ENCODE data around the gene SMYD5. TPM values are rescaled to one million over a fixed set of nuclear protein-coding genes. Genes with fewer than 3 reads are reported as not detected.

Gene SMYD5
- total and polyA plus RNA-seq, 9 of the 15 experiments (the other 6 are each of a cell fraction or from before 2014, with no cell fraction given) = 11.4 to 56.8 (median 32.0) TPM

DNA sequence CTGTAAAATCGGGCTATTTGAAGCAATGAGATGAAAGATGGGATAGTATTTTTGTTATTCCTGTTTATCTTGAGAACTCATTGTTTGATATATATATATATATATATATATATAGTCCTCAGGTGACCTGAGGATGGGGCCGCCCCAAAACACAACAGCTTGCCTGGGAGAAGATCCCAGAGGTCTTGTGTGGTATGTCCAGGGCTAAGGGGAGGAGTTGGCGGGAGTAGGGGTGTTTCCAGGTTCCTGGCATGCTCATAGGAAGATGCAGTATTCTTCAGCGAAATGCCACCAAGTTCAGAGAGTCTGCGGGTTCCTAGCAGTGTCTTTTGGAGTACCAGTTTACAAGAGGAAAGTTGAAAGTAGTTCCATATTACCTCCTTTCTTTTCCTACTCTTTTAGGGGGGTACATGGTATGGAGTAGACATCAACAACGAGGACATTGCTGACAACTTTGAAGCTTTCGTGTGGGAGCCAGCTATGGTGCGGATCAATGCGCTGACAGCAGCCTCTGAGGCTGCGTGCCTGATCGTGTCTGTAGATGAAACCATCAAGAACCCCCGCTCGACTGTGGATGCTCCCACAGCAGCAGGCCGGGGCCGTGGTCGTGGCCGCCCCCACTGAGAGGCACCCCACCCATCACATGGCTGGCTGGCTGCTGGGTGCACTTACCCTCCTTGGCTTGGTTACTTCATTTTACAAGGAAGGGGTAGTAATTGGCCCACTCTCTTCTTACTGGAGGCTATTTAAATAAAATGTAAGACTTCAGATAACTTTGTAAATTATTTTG lies 38.4 kb downstream of the SMYD5 start:
- ChIA-PET POLR2A (interaction anchor here (1.5 to 1.6 kb wide), 2 partner anchors 18 to 287 kb away, joined by 4 to 9 read pairs; partner anchors contain the start of gene CCT7), CTCF (ENCODE audit: low intra/inter-chr PET ratio) (no interaction called here)
- 88% methylated on average over 13 of the region's 17 CpGs for WGBS (ENCODE audit: insufficient coverage, low coverage, missing lambda C conversion rate)
- Histone ChIP-seq H3K9me3 (replicated peaks; ENCODE audit: control insufficient read depth, insufficient read depth, low read depth, low read length) (no peaks in the 10 kb centered on the region), H2AFZ (ENCODE audit: low read depth, low read length) (no peak overlapping the region), H4K20me1 (replicated peaks; ENCODE audit: control insufficient read depth, insufficient read depth, low read length) (no peaks in the 10 kb centered on the region), H3K9ac (ENCODE audit: insufficient read depth in 1 of 2, low read depth in 2 of 2, low read length in 2 of 2) (0 out of 4 replicates have a peak overlapping the region, but pooled peaks of 1 of the 2 experiments have one; percentile 50), H3K36me3 (ENCODE audit: control insufficient read depth, insufficient read depth, low read length) (peaks cover 73% of the 10 kb centered on the region), H3K4me2 (ENCODE audit: insufficient read depth, low read length) (no peak overlapping the region), H3K9me1 (ENCODE audit: control insufficient read depth, insufficient read depth, low read length) (no peaks in the 10 kb centered on the region), H3K27ac (ENCODE audit: extremely low read depth, low read depth, low read length) (no peak overlapping the region), H3K79me2 (ENCODE audit: control insufficient read depth, insufficient read depth, low read length) (0 out of 3 replicates have a peak, but pooled peaks cover 2% of the 10 kb centered on the region), H3K4me1 (replicated peaks in 1 of 2; ENCODE audit: control insufficient read depth in 2 of 2, insufficient read depth in 2 of 2, low read length in 2 of 2) (peaks cover 0 to 10% of the 10 kb centered on the region in 2 experiments; a peak in 3 of 5 replicates), H3K4me3 (no peak overlapping the region), H3K27me3 (ENCODE audit: control insufficient read depth in 2 of 2, insufficient read depth in 2 of 2, low read length in 2 of 2) (no peaks in the 10 kb centered on the region)
- no peak for FAIRE-seq
- DNase-seq (ENCODE audit: extremely low read depth in 1 of 4, low spot score in 3 of 4) = no peak
- intact Hi-C loops (cut with micrococcal nuclease) = loop anchor here (10.0 kb wide), 1 partner anchor 268 kb away; no protein-coding TSS in a partner anchor
- no TSS peak for BruUV-seq (replicated peaks)
- in situ Hi-C loops (cut with MboI) = no loop called here
- ATAC-seq = no peak
- TF ChIP-seq RBBP5 (IDR thresholded peaks at IDR 0.05; ENCODE audit: borderline replicate concordance, insufficient read depth, low read length, poor library complexity, severe bottlenecking) (no peak), POLR2G (IDR thresholded peaks at IDR 0.05; ENCODE audit: low read depth, low read length) (peak; percentile 53)

DNA sequence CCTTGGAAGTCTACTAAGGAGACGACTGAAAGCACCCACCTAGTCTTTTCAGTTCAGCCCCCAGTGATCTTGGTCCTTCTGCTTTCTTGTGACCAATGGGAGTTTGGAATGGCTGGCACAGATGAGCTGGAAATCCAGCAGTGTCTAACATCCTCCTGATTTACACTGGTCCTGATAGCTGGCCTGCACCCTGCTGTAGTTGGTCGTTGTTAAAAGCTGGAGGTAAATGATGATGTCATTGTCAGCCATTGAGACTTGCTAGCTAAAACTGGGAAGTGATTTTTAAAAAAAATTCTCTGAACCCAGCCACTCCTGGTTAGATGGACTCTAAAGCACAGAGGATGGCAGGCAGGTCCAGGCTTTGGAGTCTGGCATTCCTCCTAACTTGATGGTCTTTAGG lies 39.4 kb downstream of the SMYD5 start:
- Histone ChIP-seq H2AFZ (ENCODE audit: low read depth, low read length) (no peak overlapping the region), H3K36me3 (ENCODE audit: control insufficient read depth, insufficient read depth, low read length) (peaks cover 64% of the 10 kb centered on the region), H3K27ac (ENCODE audit: extremely low read depth, low read depth, low read length) (no peak overlapping the region), H3K27me3 (ENCODE audit: control insufficient read depth in 2 of 2, insufficient read depth in 2 of 2, low read length in 2 of 2) (no peaks in the 10 kb centered on the region), H4K20me1 (replicated peaks; ENCODE audit: control insufficient read depth, insufficient read depth, low read length) (peaks cover 6% of the 10 kb centered on the region; the same call in 1 of the 2 replicates), H3K9me1 (ENCODE audit: control insufficient read depth, insufficient read depth, low read length) (no peaks in the 10 kb centered on the region), H3K4me3 (no peak overlapping the region), H3K4me1 (replicated peaks in 1 of 2; ENCODE audit: control insufficient read depth in 2 of 2, insufficient read depth in 2 of 2, low read length in 2 of 2) (peaks cover 0 to 12% of the 10 kb centered on the region in 2 experiments; a peak in 3 of 5 replicates), H3K9ac (ENCODE audit: insufficient read depth in 1 of 2, low read depth in 2 of 2, low read length in 2 of 2) (no peak overlapping the region), H3K9me3 (replicated peaks; ENCODE audit: control insufficient read depth, insufficient read depth, low read depth, low read length) (no peaks in the 10 kb centered on the region), H3K79me2 (ENCODE audit: control insufficient read depth, insufficient read depth, low read length) (no peaks in the 10 kb centered on the region), H3K4me2 (ENCODE audit: insufficient read depth, low read length) (no peak overlapping the region)
- peak; percentile 88 for TF ChIP-seq ATF7 (IDR thresholded peaks at IDR 0.05)
- TF ChIP-seq, protein P1, sequence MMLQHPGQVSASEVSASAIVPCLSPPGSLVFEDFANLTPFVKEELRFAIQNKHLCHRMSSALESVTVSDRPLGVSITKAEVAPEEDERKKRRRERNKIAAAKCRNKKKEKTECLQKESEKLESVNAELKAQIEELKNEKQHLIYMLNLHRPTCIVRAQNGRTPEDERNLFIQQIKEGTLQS (IDR thresholded peaks at IDR 0.05) = peak; percentile 79
- TF ChIP-seq, protein P1 (CRISPR knock-in tag; conservative IDR thresholded peaks at IDR 0.05) = no peak
- TF ChIP-seq SUPT5H (IDR thresholded peaks at IDR 0.05) = peak; percentile 13; the same call in 1 of the 2 replicates
- TF ChIP-seq MEIS2 (IDR thresholded peaks at IDR 0.05; ENCODE audit: partially characterized antibody) = no peak
- 67% methylated on average over 2 of the region's 2 CpGs for WGBS (ENCODE audit: insufficient coverage, low coverage, missing lambda C conversion rate)
- in situ Hi-C loops (cut with MboI) (no loop called here), intact Hi-C loops (cut with micrococcal nuclease) (loop anchor here (10.0 kb wide), 1 partner anchor 269 kb away; no protein-coding TSS in a partner anchor)
- FAIRE-seq = peak; percentile 52
- ChIA-PET CTCF (ENCODE audit: low intra/inter-chr PET ratio) (no interaction called here), POLR2A (interaction anchor here (0.6 to 1.8 kb wide), 6 partner anchors 8 to 254 kb away, joined by 3 to 9 read pairs (median 4); partner anchors contain the start of gene CCT7)
- ATAC-seq = no peak; the same call in 1 of the 3 replicates
- no peak for DNase-seq (ENCODE audit: extremely low read depth in 1 of 4, low spot score in 3 of 4)
- no TSS peak for BruUV-seq (replicated peaks)

All from K562 (cell line).